Mesendoderm (in vitro differentiated cells): ENCODE results near the gene SH3BP2.

Source experiments
- DNase-seq: peaks from one replicate; pipeline ENCODE4 v3.0.0; 2013
- H2AK5ac ChIP-seq: 2 replicates; pipeline ENCODE4 v1.6.1; 2013; ENCODE audit warnings: low read length, inconsistent platforms
- H2BK120ac ChIP-seq: 2 replicates; pipeline ENCODE4 v1.6.1; 2013; ENCODE audit warnings: low read depth, mild to moderate bottlenecking, low read length, moderate library complexity, mixed read lengths
- H2BK15ac ChIP-seq: replicated peaks from 2 replicates; pipeline ENCODE4 v1.6.1; 2013; ENCODE audit warnings: low read depth, mild to moderate bottlenecking, moderate library complexity
- H2BK5ac ChIP-seq: 2 replicates; pipeline ENCODE4 v1.6.1; 2013; ENCODE audit warnings: low read length, inconsistent platforms
- H3K18ac ChIP-seq: 2 replicates; pipeline ENCODE4 v1.6.1; 2013; ENCODE audit warnings: mild to moderate bottlenecking, low read length, mixed read lengths
- H3K23ac ChIP-seq: one replicate; pipeline ENCODE4 v1.6.1; 2013; ENCODE audit warnings: low read length
- H3K27ac ChIP-seq: 2 replicates; pipeline ENCODE4 v1.5.1; 2013; ENCODE audit warnings: low read depth, mild to moderate bottlenecking, inconsistent platforms, low read length, moderate library complexity
- H3K27me3 ChIP-seq: 2 replicates; pipeline ENCODE4 v1.6.1; 2013; ENCODE audit warnings: low read length, control low read depth, mild to moderate bottlenecking, inconsistent platforms; ENCODE audit not compliant: insufficient read depth, poor library complexity
- H3K36me3 ChIP-seq: 2 replicates; pipeline ENCODE4 v1.6.1; 2013; ENCODE audit warnings: low read length, inconsistent platforms; ENCODE audit not compliant: control insufficient read depth, insufficient read depth
- H3K4ac ChIP-seq: one replicate; pipeline ENCODE4 v1.6.1; 2013; ENCODE audit warnings: low read depth, mild to moderate bottlenecking, low read length, moderate library complexity
- H3K4me1 ChIP-seq: 2 replicates; pipeline ENCODE4 v1.6.1; 2013; ENCODE audit warnings: low read depth, low read length, inconsistent platforms; ENCODE audit not compliant: control insufficient read depth
- H3K4me2 ChIP-seq: 2 replicates; pipeline ENCODE4 v1.6.1; 2013; ENCODE audit warnings: low read length
- H3K4me3 ChIP-seq: 2 replicates; pipeline ENCODE4 v1.5.1; 2013; ENCODE audit warnings: mild to moderate bottlenecking, low read length
- H3K56ac ChIP-seq: one replicate; pipeline ENCODE4 v1.6.1; 2013; ENCODE audit warnings: low read length
- H3K79me1 ChIP-seq: 2 replicates; pipeline ENCODE4 v1.6.1; 2013; ENCODE audit warnings: low read length, inconsistent platforms
- H3K79me2 ChIP-seq: 2 replicates; pipeline ENCODE4 v1.6.1; 2013; ENCODE audit warnings: mild to moderate bottlenecking, low read length; ENCODE audit not compliant: control insufficient read depth, insufficient read depth
- H3K9ac ChIP-seq: 2 replicates; pipeline ENCODE4 v1.6.1; 2013; ENCODE audit warnings: low read length, inconsistent platforms
- H4K5ac ChIP-seq: one replicate; pipeline ENCODE4 v1.6.1; 2013; ENCODE audit warnings: low read length
- H4K8ac ChIP-seq: one replicate; pipeline ENCODE4 v1.6.1; 2013; ENCODE audit warnings: low read depth, mild to moderate bottlenecking, control low read depth, low read length, moderate library complexity
- WGBS: extraction: QIAGEN DNeasy Blood & Tissue Kit; methylation state at CpG from one replicate; pipeline ENCODE4 v1.1.7; 2013; ENCODE audit warnings: low lambda C conversion rate, missing lambda C conversion rate; ENCODE audit not compliant: insufficient coverage; ENCODE audit errors: extremely low coverage; 5-methylcytosine and 5-hydroxymethylcytosine counted together

Gene SH3BP2

GRCh38 chr4:2874861-2875260 is 82.0 kb downstream of the SH3BP2 start:
- Histone ChIP-seq H3K23ac (no peak overlapping the region), H3K79me2 (peaks cover 50% of the 10 kb centered on the region), H3K4me3 (no peak overlapping the region), H2BK15ac (no peak overlapping the region), H3K56ac (no peak overlapping the region), H3K36me3 (peaks cover 2% of the 10 kb centered on the region), H2BK5ac (no peak overlapping the region), H3K4me1 (peaks cover 5% of the 10 kb centered on the region), H3K9ac (no peak overlapping the region), H3K27me3 (no peaks in the 10 kb centered on the region), H3K18ac (no peak overlapping the region), H2AK5ac (no peak overlapping the region), H3K4ac (no peak overlapping the region), H4K8ac (no peak overlapping the region), H2BK120ac (no peak overlapping the region), H4K5ac (no peak overlapping the region), H3K27ac (no peak overlapping the region), H3K79me1 (peaks cover 19% of the 10 kb centered on the region), H3K4me2 (no peak overlapping the region)
- no peak for DNase-seq
- no CpG with 5 or more reads among the region's 7 CpGs for WGBS

GRCh38 chr4:2875556-2875955 is 82.7 kb downstream of the SH3BP2 start:
- no CpG with 5 or more reads among the region's 3 CpGs for WGBS
- H4K8ac ChIP-seq = no peak overlapping the region
- no peak overlapping the region for H3K23ac ChIP-seq
- H2BK120ac ChIP-seq = no peak overlapping the region
- no peak overlapping the region for H3K9ac ChIP-seq
- H3K4ac ChIP-seq = no peak overlapping the region
- H4K5ac ChIP-seq = no peak overlapping the region
- peaks cover 45% of the 10 kb centered on the region for H3K79me2 ChIP-seq
- peaks cover 19% of the 10 kb centered on the region for H3K79me1 ChIP-seq
- no peak overlapping the region for H3K18ac ChIP-seq
- H3K56ac ChIP-seq = no peak overlapping the region
- H3K4me3 ChIP-seq = no peak overlapping the region
- peaks cover 2% of the 10 kb centered on the region for H3K36me3 ChIP-seq
- H2BK5ac ChIP-seq = no peak overlapping the region
- no peak overlapping the region for H3K27ac ChIP-seq
- H2AK5ac ChIP-seq = no peak overlapping the region
- no peak overlapping the region for H2BK15ac ChIP-seq
- DNase-seq = no peak
- H3K4me2 ChIP-seq = no peak overlapping the region
- H3K27me3 ChIP-seq = no peaks in the 10 kb centered on the region
- peaks cover 4% of the 10 kb centered on the region for H3K4me1 ChIP-seq

- Histone ChIP-seq H2BK5ac (no peak overlapping the region), H2BK120ac (no peak overlapping the region), H3K79me1 (peaks cover 17% of the 10 kb centered on the region), H3K36me3 (peaks cover 2% of the 10 kb centered on the region), H4K8ac (no peak overlapping the region), H3K4me1 (peaks cover 4% of the 10 kb centered on the region), H3K27me3 (no peaks in the 10 kb centered on the region), H3K56ac (peak overlapping the region; percentile 26), H3K18ac (no peak overlapping the region), H3K27ac (no peak overlapping the region), H3K23ac (no peak overlapping the region), H4K5ac (no peak overlapping the region), H3K79me2 (peaks cover 31% of the 10 kb centered on the region), H3K4me3 (no peak overlapping the region), H3K4ac (no peak overlapping the region), H3K4me2 (no peak overlapping the region), H2AK5ac (no peak overlapping the region), H3K9ac (no peak overlapping the region), H2BK15ac (no peak overlapping the region)
- WGBS = no CpG with 5 or more reads among the region's 5 CpGs
- DNase-seq = no peak
Observed at GRCh38 chr4:2878346-2878745, 85.5 kb downstream of the SH3BP2 start.

GRCh38 chr4:2879026-2879425 is 86.1 kb downstream of the SH3BP2 start:
- no peak overlapping the region for H2BK5ac ChIP-seq
- H3K4me1 ChIP-seq = peaks cover 4% of the 10 kb centered on the region
- no peak overlapping the region for H3K4me3 ChIP-seq
- no peaks in the 10 kb centered on the region for H3K27me3 ChIP-seq
- H3K4me2 ChIP-seq = no peak overlapping the region
- H2AK5ac ChIP-seq = no peak overlapping the region
- no peak overlapping the region for H4K5ac ChIP-seq
- H2BK15ac ChIP-seq = no peak overlapping the region
- peaks cover 28% of the 10 kb centered on the region for H3K79me2 ChIP-seq
- DNase-seq = no peak
- no peak overlapping the region for H3K23ac ChIP-seq
- H3K27ac ChIP-seq = no peak overlapping the region
- H3K4ac ChIP-seq = no peak overlapping the region
- H3K9ac ChIP-seq = no peak overlapping the region
- H3K36me3 ChIP-seq = peaks cover 2% of the 10 kb centered on the region
- H2BK120ac ChIP-seq = no peak overlapping the region
- WGBS = no CpG with 5 or more reads among the region's 5 CpGs
- no peak overlapping the region for H3K56ac ChIP-seq
- H3K79me1 ChIP-seq = peaks cover 17% of the 10 kb centered on the region
- no peak overlapping the region for H3K18ac ChIP-seq
- no peak overlapping the region for H4K8ac ChIP-seq

GRCh38 chr4:2881431-2881830 is 88.5 kb downstream of the SH3BP2 start:
- H3K79me1 ChIP-seq = peaks cover 17% of the 10 kb centered on the region
- no peak overlapping the region for H2AK5ac ChIP-seq
- H3K27me3 ChIP-seq = no peaks in the 10 kb centered on the region
- DNase-seq = no peak
- H3K4me3 ChIP-seq = no peak overlapping the region
- no peak overlapping the region for H3K9ac ChIP-seq
- H3K4me1 ChIP-seq = peaks cover 4% of the 10 kb centered on the region
- no peak overlapping the region for H3K23ac ChIP-seq
- no CpG with 5 or more reads among the region's 3 CpGs for whole genome bisulfite sequencing
- peaks cover 15% of the 10 kb centered on the region for H3K79me2 ChIP-seq
- no peak overlapping the region for H3K4me2 ChIP-seq
- no peak overlapping the region for H3K18ac ChIP-seq
- H3K56ac ChIP-seq = no peak overlapping the region
- no peak overlapping the region for H3K27ac ChIP-seq
- H3K4ac ChIP-seq = no peak overlapping the region
- H3K36me3 ChIP-seq = peaks cover 8% of the 10 kb centered on the region
- no peak overlapping the region for H4K5ac ChIP-seq
- no peak overlapping the region for H2BK5ac ChIP-seq
- H4K8ac ChIP-seq = no peak overlapping the region
- H2BK15ac ChIP-seq = no peak overlapping the region
- H2BK120ac ChIP-seq = no peak overlapping the region

GRCh38 chr4:2882341-2882740 is 89.5 kb downstream of the SH3BP2 start:
- no peak overlapping the region for H3K56ac ChIP-seq
- no peak overlapping the region for H4K8ac ChIP-seq
- no peak overlapping the region for H3K9ac ChIP-seq
- peaks cover 4% of the 10 kb centered on the region for H3K4me1 ChIP-seq
- no peak overlapping the region for H3K27ac ChIP-seq
- peaks cover 15% of the 10 kb centered on the region for H3K79me1 ChIP-seq
- peaks cover 8% of the 10 kb centered on the region for H3K36me3 ChIP-seq
- H4K5ac ChIP-seq = no peak overlapping the region
- H3K4ac ChIP-seq = no peak overlapping the region
- no peak overlapping the region for H2AK5ac ChIP-seq
- no peaks in the 10 kb centered on the region for H3K27me3 ChIP-seq
- no peak overlapping the region for H2BK120ac ChIP-seq
- peaks cover 13% of the 10 kb centered on the region for H3K79me2 ChIP-seq
- DNase-seq = no peak
- H3K4me3 ChIP-seq = no peak overlapping the region
- H3K4me2 ChIP-seq = no peak overlapping the region
- no peak overlapping the region for H3K18ac ChIP-seq
- H3K23ac ChIP-seq = no peak overlapping the region
- no peak overlapping the region for H2BK15ac ChIP-seq
- whole genome bisulfite sequencing = no CpG with 5 or more reads among the region's 1 CpG
- H2BK5ac ChIP-seq = no peak overlapping the region
